Middle frontal gyrus (tissue), 1 donor: ENCODE results near the gene CEP128.
A peak's percentile ranks its signal among the peaks of the same experiment; 100 is the strongest.
"Not testable (repeated sequence)": the region's sequence is repeated elsewhere in the genome, so short reads cannot be mapped to it uniquely, and the experiment has no call there.

ENCODE experiments used
- DNase-seq: peaks from one replicate; pipeline ENCODE4 v3.0.0-alpha.2; 2015; ENCODE audit warnings: low spot score; ENCODE audit errors: extremely low spot score

The CEP128 gene

GRCh38 chr14:80954687-80955299 is 13.3 kb upstream of the CEP128 start:
- peak; percentile 63 for DNase-seq

GRCh38 chr14:80953211-80953610 is 11.7 kb upstream of the CEP128 start:
- DNase-seq = not testable (repeated sequence)

- DNase-seq = no peak
Measured at GRCh38 chr14:80951491-80951890, 10.0 kb upstream of the CEP128 start.

- DNase-seq = no peak
Measured at GRCh38 chr14:80948291-80948690, 6.8 kb upstream of the CEP128 start.

GRCh38 chr14:80946797-80947196 is 5.3 kb upstream of the CEP128 start:
- no peak for DNase-seq

- DNase-seq = no peak
Measured at GRCh38 chr14:80946187-80946586, 4.6 kb upstream of the CEP128 start.

GRCh38 chr14:80944861-80945617 is 3.5 kb upstream of the CEP128 start:
- no peak for DNase-seq

- no peak for DNase-seq
Measured at GRCh38 chr14:80942191-80942600, 658 bp upstream of the CEP128 start.

GRCh38 chr14:80940146-80940545 is 1.4 kb downstream of the CEP128 start:
- DNase-seq = no peak

GRCh38 chr14:80933686-80934085 is 7.9 kb downstream of the CEP128 start:
- DNase-seq = no peak

- DNase-seq = no peak
Measured at GRCh38 chr14:80933282-80933681, 8.3 kb downstream of the CEP128 start.

- no peak for DNase-seq
Measured at GRCh38 chr14:80930836-80931389, 10.6 kb downstream of the CEP128 start.

GRCh38 chr14:80930095-80930494 is 11.4 kb downstream of the CEP128 start:
- no peak for DNase-seq

- DNase-seq = no peak
Measured at GRCh38 chr14:80927083-80927989, 14.2 kb downstream of the CEP128 start.

GRCh38 chr14:80926397-80927082 is 15.0 kb downstream of the CEP128 start:
- DNase-seq = no peak

- no peak for DNase-seq
Measured at GRCh38 chr14:80924365-80925103, 17.0 kb downstream of the CEP128 start.

GRCh38 chr14:80923368-80923767 is 18.2 kb downstream of the CEP128 start:
- no peak for DNase-seq

- DNase-seq = no peak
Measured at GRCh38 chr14:80919622-80920021, 21.9 kb downstream of the CEP128 start.

- not testable (repeated sequence) for DNase-seq
Measured at GRCh38 chr14:80912013-80912412, 29.5 kb downstream of the CEP128 start.

GRCh38 chr14:80906946-80907345 is 34.6 kb downstream of the CEP128 start:
- DNase-seq = no peak
